Trophoblast cell (in vitro differentiated cells and primary cell): Measurements from ENCODE around the gene ZNF408.

ENCODE experiments used
- DNase-seq, 2 donors: peaks; one replicate each; pipeline ENCODE4 v3.0.0-alpha.2; 2016
- H2AFZ ChIP-seq: 2 replicates; pipeline ENCODE4 v1.6.1; 2013; ENCODE audit warnings: low read length, moderate library complexity, mild to moderate bottlenecking; ENCODE audit not compliant: insufficient read depth, poor library complexity
- H2AK5ac ChIP-seq: 2 replicates; pipeline ENCODE4 v1.6.1; 2013; ENCODE audit warnings: mild to moderate bottlenecking, low read length
- H2BK120ac ChIP-seq: 2 replicates; pipeline ENCODE4 v1.6.1; 2013; ENCODE audit warnings: low read length, mild to moderate bottlenecking, moderate library complexity; ENCODE audit not compliant: insufficient read depth, poor library complexity
- H2BK12ac ChIP-seq: 2 replicates; pipeline ENCODE4 v1.6.1; 2013; ENCODE audit warnings: mild to moderate bottlenecking, low read length, moderate library complexity
- H2BK5ac ChIP-seq: 2 replicates; pipeline ENCODE4 v1.6.1; 2013; ENCODE audit warnings: low read length, low read depth, moderate library complexity, mild to moderate bottlenecking; ENCODE audit not compliant: poor library complexity
- H3K14ac ChIP-seq: 2 replicates; pipeline ENCODE4 v1.6.1; 2013; ENCODE audit warnings: mild to moderate bottlenecking, low read length
- H3K18ac ChIP-seq: 2 replicates; pipeline ENCODE4 v1.6.1; 2013; ENCODE audit warnings: mild to moderate bottlenecking, low read length
- H3K23ac ChIP-seq: 2 replicates; pipeline ENCODE4 v1.6.1; 2013; ENCODE audit warnings: low read length
- H3K27ac ChIP-seq: 2 replicates; pipeline ENCODE4 v1.5.1; 2013; ENCODE audit warnings: low read depth, mild to moderate bottlenecking, inconsistent platforms, low read length, moderate library complexity
- H3K27me3 ChIP-seq: 2 replicates; pipeline ENCODE4 v1.6.1; 2013; ENCODE audit warnings: inconsistent platforms, mild to moderate bottlenecking, low read length, moderate library complexity; ENCODE audit not compliant: insufficient read depth
- H3K36me3 ChIP-seq, 2 experiments: 1 replicate in 1 of 2; 2 replicates in 1 of 2; pipeline ENCODE4 v1.6.1; 2013; ENCODE audit warnings: low read length in 2 of 2, mild to moderate bottlenecking in 2 of 2, moderate library complexity in 1 of 2; ENCODE audit not compliant: insufficient read depth in 2 of 2, control insufficient read depth in 1 of 2
- H3K4ac ChIP-seq: 2 replicates; pipeline ENCODE4 v1.6.1; 2013; ENCODE audit warnings: low read depth, mild to moderate bottlenecking, low read length, moderate library complexity
- H3K4me1 ChIP-seq, 2 experiments: 1 replicate in 1 of 2; 2 replicates in 1 of 2; pipeline ENCODE4 v1.6.1; 2013; ENCODE audit warnings: low read length in 2 of 2, mild to moderate bottlenecking in 2 of 2, moderate library complexity in 1 of 2; ENCODE audit not compliant: insufficient read depth in 2 of 2, control insufficient read depth in 1 of 2
- H3K4me2 ChIP-seq: 2 replicates; pipeline ENCODE4 v1.6.1; 2013; ENCODE audit warnings: inconsistent platforms, mild to moderate bottlenecking, low read length, moderate library complexity
- H3K4me3 ChIP-seq: 2 replicates; pipeline ENCODE4 v1.5.1; 2013; ENCODE audit warnings: mild to moderate bottlenecking, low read depth, low read length, inconsistent platforms
- H3K79me1 ChIP-seq: one replicate; pipeline ENCODE4 v1.6.1; 2013; ENCODE audit warnings: low read length
- H3K79me2 ChIP-seq: 2 replicates; pipeline ENCODE4 v1.6.1; 2013; ENCODE audit warnings: low read length, mild to moderate bottlenecking; ENCODE audit not compliant: control insufficient read depth, insufficient read depth, poor library complexity
- H3K9ac ChIP-seq: 2 replicates; pipeline ENCODE4 v1.6.1; 2013; ENCODE audit warnings: mild to moderate bottlenecking, low read length
- H3K9me3 ChIP-seq: 2 replicates; pipeline ENCODE4 v1.6.1; 2013; ENCODE audit warnings: low read depth, mild to moderate bottlenecking, control low read depth, inconsistent platforms, low read length; ENCODE audit not compliant: insufficient read depth
- H4K12ac ChIP-seq: 2 replicates; pipeline ENCODE4 v1.6.1; 2013; ENCODE audit warnings: low read depth, mild to moderate bottlenecking, low read length, moderate library complexity
- H4K8ac ChIP-seq: 2 replicates; pipeline ENCODE4 v1.6.1; 2013; ENCODE audit warnings: low read depth, mild to moderate bottlenecking, low read length, moderate library complexity
- H4K91ac ChIP-seq: one replicate; pipeline ENCODE4 v1.6.1; 2013; ENCODE audit warnings: low read depth, mild to moderate bottlenecking, low read length, moderate library complexity
- WGBS: extraction: QIAGEN DNeasy Blood & Tissue Kit; methylation state at CpG from one replicate; pipeline ENCODE4 v1.1.7; 2013; ENCODE audit warnings: missing lambda C conversion rate; ENCODE audit not compliant: insufficient read length, insufficient coverage; ENCODE audit errors: extremely low coverage; 5-methylcytosine and 5-hydroxymethylcytosine counted together

ZNF408 gene

GRCh38 chr11:46672381-46672839 lies 28.4 kb upstream of the ZNF408 start:
- H2AK5ac ChIP-seq: no peak overlapping the region
- H3K27me3 ChIP-seq: no peaks in the 10 kb centered on the region
- no peaks in the 10 kb centered on the region for H3K79me2 ChIP-seq
- H2BK5ac ChIP-seq: no peak overlapping the region
- no peak overlapping the region for H3K4me2 ChIP-seq
- H3K9ac ChIP-seq: no peak overlapping the region
- H4K8ac ChIP-seq: no peak overlapping the region
- no peaks in the 10 kb centered on the region for H3K9me3 ChIP-seq
- H3K4ac ChIP-seq: no peak overlapping the region
- no peak overlapping the region for H4K91ac ChIP-seq
- no peak overlapping the region for H3K4me3 ChIP-seq
- H3K79me1 ChIP-seq: peaks cover 11% of the 10 kb centered on the region
- H3K18ac ChIP-seq: no peak overlapping the region
- no peak overlapping the region for H3K14ac ChIP-seq
- WGBS: no CpG with 5 or more reads among the region's 7 CpGs
- H3K23ac ChIP-seq: no peak overlapping the region
- H4K12ac ChIP-seq: no peak overlapping the region
- peaks cover 45 to 61% of the 10 kb centered on the region in 2 experiments for H3K36me3 ChIP-seq
- no peak for DNase-seq
- no peak overlapping the region for H2BK120ac ChIP-seq
- no peak overlapping the region for H2AFZ ChIP-seq
- peaks cover 17 to 20% of the 10 kb centered on the region in 2 experiments for H3K4me1 ChIP-seq
- no peak overlapping the region for H3K27ac ChIP-seq
- H2BK12ac ChIP-seq: no peak overlapping the region

GRCh38 chr11:46673713-46674462 lies 26.9 kb upstream of the ZNF408 start:
- H3K14ac ChIP-seq: peak overlapping the region; percentile 1
- peaks cover 17 to 20% of the 10 kb centered on the region in 2 experiments for H3K4me1 ChIP-seq
- peak overlapping the region; percentile 33 for H2BK12ac ChIP-seq
- H3K79me2 ChIP-seq: no peaks in the 10 kb centered on the region
- H3K79me1 ChIP-seq: peaks cover 11% of the 10 kb centered on the region
- no peak for DNase-seq
- no peak overlapping the region for H3K4me3 ChIP-seq
- no peak overlapping the region for H3K9ac ChIP-seq
- no peak overlapping the region for H4K8ac ChIP-seq
- H2AFZ ChIP-seq: no peak overlapping the region
- no peak overlapping the region for H3K4me2 ChIP-seq
- peaks cover 43 to 59% of the 10 kb centered on the region in 2 experiments for H3K36me3 ChIP-seq
- no peak overlapping the region for H3K23ac ChIP-seq
- H3K9me3 ChIP-seq: no peaks in the 10 kb centered on the region
- H3K27me3 ChIP-seq: no peaks in the 10 kb centered on the region
- H3K18ac ChIP-seq: peak overlapping the region; percentile 9
- no peak overlapping the region for H2AK5ac ChIP-seq
- no peak overlapping the region for H2BK120ac ChIP-seq
- H2BK5ac ChIP-seq: no peak overlapping the region
- no peak overlapping the region for H3K4ac ChIP-seq
- peak overlapping the region; percentile 12 for H4K12ac ChIP-seq
- no CpG with 5 or more reads among the region's 6 CpGs for WGBS
- H4K91ac ChIP-seq: no peak overlapping the region
- H3K27ac ChIP-seq: peak overlapping the region; percentile 75

GRCh38 chr11:46674463-46675287 lies 26.2 kb upstream of the ZNF408 start:
- Histone ChIP-seq H3K4me2 (peak overlapping the region; percentile 27), H3K79me2 (no peaks in the 10 kb centered on the region), H3K9ac (no peak overlapping the region), H3K23ac (no peak overlapping the region), H2BK5ac (no peak overlapping the region), H3K27ac (peak overlapping the region; percentile 79), H3K4ac (no peak overlapping the region), H2BK120ac (no peak overlapping the region), H4K12ac (no peak overlapping the region), H3K4me1 (peaks cover 17 to 20% of the 10 kb centered on the region in 2 experiments), H3K4me3 (no peak overlapping the region), H3K9me3 (no peaks in the 10 kb centered on the region), H3K18ac (no peak overlapping the region), H2BK12ac (no peak overlapping the region), H3K27me3 (no peaks in the 10 kb centered on the region), H3K36me3 (peaks cover 50 to 62% of the 10 kb centered on the region in 2 experiments), H2AK5ac (no peak overlapping the region), H4K91ac (peak overlapping the region; percentile 86), H2AFZ (no peak overlapping the region), H3K79me1 (peaks cover 11% of the 10 kb centered on the region), H4K8ac (no peak overlapping the region), H3K14ac (no peak overlapping the region)
- DNase-seq: peak; percentile 86 to 89
- WGBS: no CpG with 5 or more reads among the region's 12 CpGs

- H2BK12ac ChIP-seq: peak overlapping the region; percentile 71
- peak overlapping the region; percentile 86 for H4K91ac ChIP-seq
- H3K23ac ChIP-seq: no peak overlapping the region
- H3K36me3 ChIP-seq: peaks cover 53 to 64% of the 10 kb centered on the region in 2 experiments
- H3K9me3 ChIP-seq: no peaks in the 10 kb centered on the region
- H3K4me3 ChIP-seq: no peak overlapping the region
- DNase-seq: no peak
- peak overlapping the region; percentile 7 for H2AK5ac ChIP-seq
- no peak overlapping the region for H4K12ac ChIP-seq
- no CpG with 5 or more reads among the region's 4 CpGs for WGBS
- peaks cover 17 to 20% of the 10 kb centered on the region in 2 experiments for H3K4me1 ChIP-seq
- no peak overlapping the region for H3K9ac ChIP-seq
- H3K79me1 ChIP-seq: peaks cover 11% of the 10 kb centered on the region
- peak overlapping the region; percentile 64 for H2BK5ac ChIP-seq
- no peaks in the 10 kb centered on the region for H3K79me2 ChIP-seq
- H3K27me3 ChIP-seq: no peaks in the 10 kb centered on the region
- H3K14ac ChIP-seq: peak overlapping the region; percentile 16
- peak overlapping the region; percentile 27 for H4K8ac ChIP-seq
- peak overlapping the region; percentile 36 for H3K18ac ChIP-seq
- H3K4me2 ChIP-seq: peak overlapping the region; percentile 27
- H3K27ac ChIP-seq: peak overlapping the region; percentile 79
- H3K4ac ChIP-seq: peak overlapping the region; percentile 18
- peak overlapping the region; percentile 9 for H2BK120ac ChIP-seq
- peak overlapping the region; percentile 52 for H2AFZ ChIP-seq
These were observed 25.5 kb upstream of the ZNF408 start for GRCh38 chr11:46675288-46675851.
